ENCODE data around the gene STAP1. TPM values are rescaled to one million over a fixed set of nuclear protein-coding genes. Genes with fewer than 3 reads are reported as not detected.

Gene STAP1
- total RNA-seq, 2 donors from 2014 or later = 0.34 TPM; not detected in 1

- TF ChIP-seq, protein P1, sequence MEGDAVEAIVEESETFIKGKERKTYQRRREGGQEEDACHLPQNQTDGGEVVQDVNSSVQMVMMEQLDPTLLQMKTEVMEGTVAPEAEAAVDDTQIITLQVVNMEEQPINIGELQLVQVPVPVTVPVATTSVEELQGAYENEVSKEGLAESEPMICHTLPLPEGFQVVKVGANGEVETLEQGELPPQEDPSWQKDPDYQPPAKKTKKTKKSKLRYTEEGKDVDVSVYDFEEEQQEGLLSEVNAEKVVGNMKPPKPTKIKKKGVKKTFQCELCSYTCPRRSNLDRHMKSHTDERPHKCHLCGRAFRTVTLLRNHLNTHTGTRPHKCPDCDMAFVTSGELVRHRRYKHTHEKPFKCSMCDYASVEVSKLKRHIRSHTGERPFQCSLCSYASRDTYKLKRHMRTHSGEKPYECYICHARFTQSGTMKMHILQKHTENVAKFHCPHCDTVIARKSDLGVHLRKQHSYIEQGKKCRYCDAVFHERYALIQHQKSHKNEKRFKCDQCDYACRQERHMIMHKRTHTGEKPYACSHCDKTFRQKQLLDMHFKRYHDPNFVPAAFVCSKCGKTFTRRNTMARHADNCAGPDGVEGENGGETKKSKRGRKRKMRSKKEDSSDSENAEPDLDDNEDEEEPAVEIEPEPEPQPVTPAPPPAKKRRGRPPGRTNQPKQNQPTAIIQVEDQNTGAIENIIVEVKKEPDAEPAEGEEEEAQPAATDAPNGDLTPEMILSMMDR (IDR thresholded peaks at IDR 0.05) = no peak
- TF ChIP-seq POLR2A (IDR thresholded peaks at IDR 0.05) = no peak
- no peak for TF ChIP-seq POLR2AphosphoS5 (IDR thresholded peaks at IDR 0.05)
- Histone ChIP-seq H3K4me1 (replicated peaks) (no peaks in the 10 kb centered on the region), H3K27me3 (replicated peaks; ENCODE audit: insufficient read depth) (no peaks in the 10 kb centered on the region), H3K9me3 (no peaks in the 10 kb centered on the region), H3K36me3 (no peaks in the 10 kb centered on the region), H3K27ac (no peak overlapping the region), H3K4me3 (no peak overlapping the region)
- WGBS = 94% methylated on average over 2 of the region's 2 CpGs
- intact Hi-C loops (cut with DNase I) = no loop called here
- DNase-seq (ENCODE audit: low spot score) = no peak
Observed at GRCh38 chr4:67568820-67569219, 10.3 kb downstream of the STAP1 start.

GRCh38 chr4:67570537-67570936, 12.0 kb downstream of the STAP1 start:
- WGBS = 96% methylated on average over 1 of the region's 1 CpG
- intact Hi-C loops (cut with DNase I) = no loop called here
- Histone ChIP-seq H3K4me3 (no peak overlapping the region), H3K27me3 (replicated peaks; ENCODE audit: insufficient read depth) (no peaks in the 10 kb centered on the region), H3K27ac (no peak overlapping the region), H3K36me3 (no peaks in the 10 kb centered on the region), H3K9me3 (no peaks in the 10 kb centered on the region), H3K4me1 (replicated peaks) (no peaks in the 10 kb centered on the region)
- DNase-seq (ENCODE audit: low spot score) = no peak
- TF ChIP-seq POLR2AphosphoS5 (IDR thresholded peaks at IDR 0.05) (no peak), POLR2A (IDR thresholded peaks at IDR 0.05) (no peak)
- TF ChIP-seq, protein P1 (IDR thresholded peaks at IDR 0.05) = no peak

- no peak for TF ChIP-seq POLR2AphosphoS5 (IDR thresholded peaks at IDR 0.05)
- TF ChIP-seq, protein P1 (IDR thresholded peaks at IDR 0.05) = no peak
- TF ChIP-seq POLR2A (IDR thresholded peaks at IDR 0.05) = no peak
- Histone ChIP-seq H3K4me3 (no peak overlapping the region), H3K27me3 (replicated peaks; ENCODE audit: insufficient read depth) (no peaks in the 10 kb centered on the region), H3K36me3 (no peaks in the 10 kb centered on the region), H3K4me1 (replicated peaks) (no peaks in the 10 kb centered on the region), H3K9me3 (no peaks in the 10 kb centered on the region), H3K27ac (no peak overlapping the region)
- intact Hi-C loops (cut with DNase I) = no loop called here
- DNase-seq (ENCODE audit: low spot score) = no peak
- 17% methylated on average over 1 of the region's 1 CpG for WGBS
Observed at GRCh38 chr4:67571975-67572374, 13.4 kb downstream of the STAP1 start.

DNA sequence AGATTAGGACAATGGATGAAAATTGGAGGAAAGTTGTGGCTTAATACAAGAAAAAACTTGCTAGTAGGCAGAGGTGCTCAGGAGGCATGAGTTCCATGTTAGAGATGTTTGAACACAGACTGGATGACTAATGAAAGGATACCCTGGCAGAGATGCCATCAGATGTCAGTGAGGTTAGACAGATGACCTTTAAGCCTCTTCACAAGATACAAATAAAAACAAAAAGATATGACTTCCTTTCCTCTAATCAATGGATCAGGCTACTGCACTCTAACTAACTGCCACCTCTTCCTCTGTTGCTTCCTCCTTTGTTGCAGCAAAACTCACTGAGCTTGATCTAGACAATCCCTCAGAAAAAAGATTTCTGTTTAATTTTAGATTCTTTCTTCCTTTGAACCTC, 14.7 kb downstream of the STAP1 start:
- H3K27me3 ChIP-seq (replicated peaks; ENCODE audit: insufficient read depth) = no peaks in the 10 kb centered on the region
- TF ChIP-seq, protein P1 (IDR thresholded peaks at IDR 0.05) = no peak
- TF ChIP-seq POLR2A (IDR thresholded peaks at IDR 0.05) = no peak
- no peak for TF ChIP-seq POLR2AphosphoS5 (IDR thresholded peaks at IDR 0.05)
- intact Hi-C loops (cut with DNase I) = no loop called here
- H3K27ac ChIP-seq = no peak overlapping the region
- no peak overlapping the region for H3K4me3 ChIP-seq
- H3K36me3 ChIP-seq = no peaks in the 10 kb centered on the region
- H3K4me1 ChIP-seq (replicated peaks) = no peaks in the 10 kb centered on the region
- no peaks in the 10 kb centered on the region for H3K9me3 ChIP-seq
- no peak for DNase-seq (ENCODE audit: low spot score)

- no peak for DNase-seq (ENCODE audit: low spot score)
- intact Hi-C loops (cut with DNase I) = no loop called here
- H3K27ac ChIP-seq = peak overlapping the region in 1 of 2 donors; percentile 21
Observed at GRCh38 chr4:67575232-67576058, 16.9 kb downstream of the STAP1 start.

More at GRCh38 chr4:67575232-67576058, 16.9 kb downstream of the STAP1 start:
- WGBS = 36% methylated on average over 13 of the region's 13 CpGs
- Histone ChIP-seq H3K4me3 (no peak overlapping the region), H3K4me1 (replicated peaks) (no peaks in the 10 kb centered on the region), H3K36me3 (no peaks in the 10 kb centered on the region), H3K27me3 (replicated peaks; ENCODE audit: insufficient read depth) (no peaks in the 10 kb centered on the region), H3K9me3 (no peaks in the 10 kb centered on the region)
- TF ChIP-seq POLR2AphosphoS5 (IDR thresholded peaks at IDR 0.05) = no peak
- TF ChIP-seq, protein P1 (IDR thresholded peaks at IDR 0.05) = no peak
- TF ChIP-seq POLR2A (IDR thresholded peaks at IDR 0.05) = no peak
